Measurements from ENCODE around the gene LGALS16.
A peak's percentile ranks its signal among the peaks of the same experiment; 100 is the strongest.
"Not testable (repeated sequence)": the region's sequence is repeated elsewhere in the genome, so short reads cannot be mapped to it uniquely, and the experiment has no call there.

The LGALS16 gene

DNA sequence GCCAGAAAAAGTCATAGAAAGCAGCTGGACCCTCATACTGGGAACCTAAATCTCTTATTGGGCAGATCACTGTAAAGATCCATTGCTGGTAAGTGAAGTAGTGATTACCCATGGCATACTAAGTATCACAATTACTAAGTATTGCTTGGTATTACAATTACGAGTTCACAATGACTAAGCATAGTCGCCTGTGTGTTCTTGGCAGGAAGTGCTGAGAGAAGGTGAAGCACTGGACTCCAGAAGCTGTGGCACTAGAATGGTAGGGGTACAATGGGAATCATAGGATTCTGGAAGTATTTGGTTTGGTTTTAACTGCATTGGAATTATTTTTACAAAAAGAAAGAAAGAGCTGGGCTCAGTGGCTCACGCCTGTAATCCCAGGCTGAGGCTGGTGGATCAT, 20.3 kb downstream of the LGALS16 start:
- intact Hi-C loops (cut with DNase I), result no loop called here
- DNase-seq, result no peak

- intact Hi-C loops (cut with DNase I), result no loop called here
These were observed 22.5 kb downstream of the LGALS16 start for GRCh38 chr19:39677961-39678889.

DNA sequence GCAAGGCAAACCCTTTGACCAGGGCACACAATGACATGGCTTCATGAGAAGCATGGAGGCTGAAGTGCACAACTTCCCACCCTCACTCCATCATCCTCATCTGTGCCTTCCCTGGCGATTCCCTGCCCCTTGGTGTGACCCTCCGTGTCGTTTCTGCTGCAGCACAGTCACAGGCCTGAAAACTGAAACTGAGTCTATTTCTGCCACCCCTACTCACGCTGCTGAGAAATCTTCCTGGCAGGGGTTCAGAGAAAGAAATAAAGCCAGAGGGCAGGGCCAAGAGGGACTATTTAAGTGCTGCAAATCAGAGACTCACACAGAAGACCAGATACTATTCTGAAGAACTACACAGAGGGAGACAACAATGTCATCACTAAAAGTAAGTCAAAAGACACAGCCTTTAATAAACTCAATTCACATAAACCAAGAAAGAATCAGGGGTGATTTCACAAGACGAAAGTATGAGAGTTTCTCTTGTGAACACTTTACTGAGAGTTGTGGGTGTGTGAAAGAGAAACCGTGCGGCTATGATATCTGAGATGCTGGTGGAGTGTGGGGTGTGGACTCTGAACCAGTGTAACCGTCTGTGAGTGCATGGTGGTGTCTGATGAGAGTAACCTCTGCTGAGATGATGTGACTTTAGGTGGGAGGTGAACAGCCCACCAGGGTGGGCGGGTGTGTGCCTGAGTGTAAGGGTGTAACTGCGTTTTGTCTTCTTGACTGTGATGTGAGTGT, 23.5 kb downstream of the LGALS16 start:
- intact Hi-C loops (cut with DNase I), result no loop called here
- no peak for DNase-seq

More at GRCh38 chr19:39677961-39678889, 22.5 kb downstream of the LGALS16 start:
- no peak for DNase-seq

DNA sequence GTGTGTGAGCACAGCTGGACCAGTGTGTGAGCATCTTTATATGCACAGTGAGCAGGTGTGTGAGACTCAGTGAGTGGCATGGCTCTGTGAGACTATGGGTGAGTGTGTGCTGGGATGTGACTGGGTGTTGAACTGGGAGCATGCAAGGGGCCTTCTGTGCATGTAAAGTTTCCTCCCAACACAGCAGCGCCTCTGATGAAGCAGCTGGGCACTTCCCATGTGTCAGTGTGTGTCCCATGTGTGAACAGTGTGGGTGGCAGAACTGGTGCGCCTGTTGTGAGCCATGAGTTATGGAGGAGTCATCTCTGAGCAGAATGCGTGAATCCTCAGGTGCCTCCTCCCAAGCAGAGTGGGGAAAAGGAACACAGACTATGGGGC, 24.1 kb downstream of the LGALS16 start:
- intact Hi-C loops (cut with DNase I), result no loop called here
- peak in 2 of 10 donors; percentile 42 to 76 for DNase-seq

DNA sequence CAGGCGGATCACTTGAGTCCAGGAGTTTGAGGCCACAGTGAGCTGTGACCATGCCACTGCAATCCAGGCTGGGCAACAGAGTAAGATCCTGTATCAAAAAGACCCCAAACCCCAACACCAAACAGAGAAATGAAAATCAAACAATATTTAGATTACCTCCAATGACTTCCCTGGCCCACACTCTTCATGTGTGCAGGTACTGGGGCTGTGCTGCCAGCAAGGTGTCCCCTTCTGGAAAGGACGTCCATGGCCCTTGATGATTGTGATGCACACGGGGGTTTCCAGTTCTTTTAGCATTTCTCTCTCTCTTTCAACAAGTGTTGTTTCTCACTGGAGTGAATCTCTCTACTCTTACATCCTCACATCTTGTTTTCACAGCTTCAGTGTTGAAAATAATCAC, 24.9 kb downstream of the LGALS16 start:
- no peak for DNase-seq
- intact Hi-C loops (cut with DNase I), result no loop called here

DNA sequence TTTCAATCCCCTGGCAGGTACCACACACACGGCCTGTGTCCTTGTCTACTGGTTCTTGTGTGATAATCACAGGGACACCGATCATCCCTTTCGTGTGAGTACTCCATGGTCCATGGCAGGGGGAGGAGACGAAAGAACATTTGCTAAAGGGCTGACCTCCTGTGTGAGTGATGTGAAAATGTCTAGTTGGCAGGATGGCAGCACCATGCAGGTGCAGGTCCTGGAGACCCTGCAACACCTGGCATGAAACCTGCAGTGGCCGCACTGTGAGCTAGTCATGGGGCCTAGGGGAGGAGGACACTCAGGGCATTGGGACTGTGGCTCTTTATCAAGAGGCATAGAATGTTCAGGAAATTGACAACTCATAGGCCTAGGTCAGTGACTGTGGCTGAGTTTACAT, 25.7 kb downstream of the LGALS16 start:
- intact Hi-C loops (cut with DNase I), result no loop called here
- DNase-seq, result no peak

DNA sequence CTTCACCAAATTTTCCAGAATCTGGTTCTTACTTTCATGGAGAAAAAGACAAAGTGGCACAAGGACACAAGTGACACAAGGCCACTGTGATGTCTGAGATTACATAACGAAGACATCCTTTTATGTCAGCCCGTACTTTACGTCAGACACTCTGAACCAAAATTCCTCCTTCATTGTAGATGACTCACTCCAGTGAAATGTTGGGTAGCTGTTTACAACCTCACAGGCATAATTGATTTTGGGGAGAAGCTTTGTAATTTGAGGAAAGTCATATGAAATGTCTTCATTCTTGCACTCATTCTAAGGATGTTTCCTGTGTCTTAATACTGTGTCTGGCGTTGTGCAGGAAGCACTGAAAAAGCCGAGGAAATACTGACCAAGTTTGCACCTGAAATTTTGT, 28.6 kb downstream of the LGALS16 start:
- DNase-seq, result no peak
- intact Hi-C loops (cut with DNase I), result no loop called here

- DNase-seq, result no peak
- intact Hi-C loops (cut with DNase I), result no loop called here
These were observed 31.0 kb downstream of the LGALS16 start for GRCh38 chr19:39686739-39687138.

DNA sequence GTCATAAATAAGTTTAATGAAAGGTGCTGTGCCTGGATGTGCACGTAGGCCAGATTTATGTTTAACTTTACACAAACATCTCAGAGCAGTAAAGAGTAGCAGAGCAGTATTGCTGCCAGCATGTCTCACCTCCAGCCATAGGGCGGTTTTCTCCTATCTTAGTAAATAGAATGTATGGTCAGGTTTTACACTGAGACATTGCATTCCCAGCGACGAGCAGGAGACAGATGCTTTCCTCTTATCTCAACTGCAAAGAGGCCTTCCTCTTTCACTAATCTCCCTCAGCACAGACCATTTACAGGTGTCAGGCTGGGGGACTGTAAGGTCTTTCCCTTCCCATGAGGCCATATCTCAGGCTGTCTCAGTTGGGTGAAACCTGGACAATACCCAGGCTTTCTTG, 32.9 kb downstream of the LGALS16 start:
- DNase-seq; intact Hi-C loops (cut with DNase I): not testable (repeated sequence)

DNA sequence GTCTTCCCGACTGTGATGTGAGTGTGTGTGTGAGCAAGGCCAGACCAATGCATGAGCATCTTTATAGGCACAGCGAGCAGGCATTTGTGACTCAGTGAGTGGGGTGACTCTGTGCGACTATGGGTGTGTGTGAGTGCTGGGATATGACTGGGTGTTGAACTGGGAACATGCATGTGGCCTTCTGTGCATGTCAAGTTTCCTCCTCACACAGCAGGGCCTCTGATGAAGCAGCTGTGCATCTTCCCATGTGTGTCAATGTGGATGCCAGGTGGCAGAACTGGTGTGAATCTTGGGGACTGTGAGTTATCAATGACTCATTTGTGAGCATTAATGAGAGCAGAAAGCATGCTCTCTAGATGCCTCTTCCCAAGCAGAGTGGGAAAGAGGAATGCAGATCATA, 36.5 kb downstream of the LGALS16 start:
- no peak for DNase-seq
- intact Hi-C loops (cut with DNase I), result no loop called here

- intact Hi-C loops (cut with DNase I), result no loop called here
These were observed 37.1 kb downstream of the LGALS16 start for GRCh38 chr19:39692822-39693221.

GRCh38 chr19:39695759-39696158, 40.0 kb downstream of the LGALS16 start:
- DNase-seq, result no peak
- intact Hi-C loops (cut with DNase I), result no loop called here

More at GRCh38 chr19:39692822-39693221, 37.1 kb downstream of the LGALS16 start:
- no peak for DNase-seq

DNA sequence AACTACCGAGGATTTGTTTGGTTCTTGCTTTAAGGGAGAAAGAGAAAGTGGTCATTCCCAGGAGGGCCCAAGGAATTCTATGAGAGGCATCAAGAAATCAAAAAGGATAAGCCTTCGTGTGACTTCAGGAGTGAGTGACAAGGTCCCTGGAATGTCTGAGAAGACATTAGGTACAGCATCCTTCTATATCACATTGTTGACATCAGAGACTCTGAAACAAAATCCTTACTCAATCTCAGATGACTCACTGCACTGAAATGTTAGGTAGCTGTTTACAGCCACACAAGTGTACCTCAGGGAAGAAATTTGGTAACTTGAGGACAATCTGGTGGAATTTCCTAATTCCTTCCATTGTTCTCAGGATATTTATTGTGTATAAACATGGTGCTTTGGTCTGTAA, 40.7 kb downstream of the LGALS16 start:
- DNase-seq, result no peak
- intact Hi-C loops (cut with DNase I), result no loop called here

GRCh38 chr19:39698535-39698934, 42.8 kb downstream of the LGALS16 start:
- intact Hi-C loops (cut with DNase I), result no loop called here
- DNase-seq, result no peak

- intact Hi-C loops (cut with DNase I), result no loop called here
- no peak for DNase-seq
These were observed 45.6 kb downstream of the LGALS16 start for GRCh38 chr19:39701291-39701690.

GRCh38 chr19:39704181-39705044, 48.7 kb downstream of the LGALS16 start, which contains the start of gene LGALS14:
Gene LGALS14, plus strand, starts transcription at chr19:39704481. Its CDS starts 48 bp downstream, at chr19:39704529.
- intact Hi-C loops (cut with DNase I), result no loop called here
- DNase-seq, result no peak

DNA sequence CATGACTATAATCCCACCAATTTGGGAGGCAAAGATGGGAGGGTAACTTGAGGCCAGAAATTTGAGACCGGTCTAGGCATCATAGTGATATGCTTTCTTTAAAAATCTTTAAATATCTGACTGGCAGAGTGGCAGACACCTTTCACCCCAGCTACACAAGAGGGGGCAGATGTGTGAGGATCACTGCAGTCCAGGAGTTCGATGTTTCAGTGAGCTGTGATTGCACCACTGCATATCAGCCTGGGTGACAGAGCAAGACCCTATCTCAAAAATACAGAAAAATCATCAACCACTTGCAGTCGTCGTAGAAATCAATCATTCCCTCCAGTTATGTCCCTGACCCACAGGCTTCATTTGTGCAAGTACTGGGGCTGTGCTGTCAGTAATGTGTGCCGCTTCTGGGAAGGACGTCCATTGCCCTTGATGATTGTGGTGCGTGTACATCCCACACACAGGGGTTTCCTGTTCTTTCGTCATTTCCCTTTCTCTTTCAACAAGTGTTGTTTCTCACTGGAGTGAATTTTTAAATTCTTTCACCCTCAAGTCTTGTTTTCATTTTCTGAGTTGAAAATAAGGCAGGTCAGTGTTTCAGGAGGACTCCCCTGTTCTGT, 50.0 kb downstream of the LGALS16 start:
- intact Hi-C loops (cut with DNase I), result no loop called here
- DNase-seq, result no peak

DNA sequence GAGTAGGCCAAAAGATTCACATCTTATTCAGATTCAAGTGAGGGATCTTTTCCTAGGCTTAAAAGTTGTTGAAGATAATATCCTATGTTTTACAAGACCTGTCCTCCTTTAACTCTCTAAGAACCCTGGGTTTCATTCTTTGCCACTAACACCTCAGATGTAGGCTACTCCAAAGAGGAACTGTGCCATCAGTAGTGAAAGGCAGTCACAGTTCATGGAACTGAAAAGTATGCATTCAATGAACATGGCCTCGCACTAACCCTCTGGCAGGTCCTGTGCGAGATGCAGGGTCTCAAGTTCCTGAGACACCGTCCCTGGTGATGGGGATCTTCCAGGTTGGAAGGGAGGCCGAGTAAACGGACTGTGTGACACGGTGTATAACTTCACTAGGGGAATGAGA, 52.9 kb downstream of the LGALS16 start:
- intact Hi-C loops (cut with DNase I), result no loop called here
- no peak for DNase-seq

- DNase-seq, result no peak
- intact Hi-C loops (cut with DNase I), result no loop called here
These were observed 53.5 kb downstream of the LGALS16 start for GRCh38 chr19:39709026-39709872.

All from posterior cingulate gyrus (tissue), 11 donors.